Heart left ventricle (tissue), 13 donors: ENCODE data around the gene SUSD1.

Experiments
- CTCF ChIP-seq, 12 donors: fragments of 200-600 bp; sonication (generic) in 4 of 12; IDR thresholded peaks; one replicate each; pipeline versions ENCODE4 v1.5.0 to v1.8.0; 2018 to 2022; ENCODE audit warnings: antibody characterized with exemption in 12 of 12, mild to moderate bottlenecking in 5 of 12
- POLR2A ChIP-seq, 2 donors: fragments of 450-650 bp; IDR thresholded peaks; one replicate each; pipeline ENCODE4 v1.6.1; 2017; ENCODE audit warnings: antibody characterized with exemption in 2 of 2, mild to moderate bottlenecking in 2 of 2, moderate library complexity in 2 of 2
- donor health status: ischemic (EF 13 %, LVEDD 7.1; RV severe dilation, severe dysfunction).
- donor health status: DM: no; HTN: yes; CAD: no.
- donor health status: DM: no; HTN: no; CAD: no.
- donor health status: ischemic (EF 25% LVEDD 6.9; RV normal size, moderate dysfunction).
- donor health status: ischemic (EF 25% LVEDD 5.7; RV mildly dilated, moderate dysfunction).
- donor health status: ischemic (EF 35%, LVEDD 5.7; RV mildly dilated, moderate dysfunction).
- donor health status: nonischemic (EF 11% LVEDD 7.7; RV severe dilation, severe dysfunction).
- donor health status: DM: yes; HTN: yes; CAD: no.
- donor health status: PGD.
- donor health status: ischemic (EF 29% LVEDD 5.4; RV normal size, mild dysfunction).
- donor health status: nonischemic (EF 23%, LVEDD 6.1; RV moderate dilation, normal function).

GRCh38 chr9:112157087-112157486 lies 18.0 kb downstream of the SUSD1 start:
- TF ChIP-seq CTCF (IDR thresholded peaks at IDR 0.05) (no peak), POLR2A (IDR thresholded peaks at IDR 0.05) (no peak)
